PC-9 (cell line): ENCODE results near the gene CRYBB3.

Experiments
- EZH2 ChIP-seq: fragments of 200-600 bp; sonication (generic); IDR thresholded peaks from 2 replicates; pipeline ENCODE4 v1.8.0; 2017; ENCODE audit warnings: antibody characterized with exemption, low read depth
- TF ChIP-seq, protein P1 (sequence below): fragments of 200-600 bp; sonication (generic); conservative IDR thresholded peaks from 2 replicates; pipeline ENCODE4 v1.6.1; 2017; ENCODE audit warnings: mixed run types, antibody characterized with exemption, mild to moderate bottlenecking, moderate library complexity

DNA sequence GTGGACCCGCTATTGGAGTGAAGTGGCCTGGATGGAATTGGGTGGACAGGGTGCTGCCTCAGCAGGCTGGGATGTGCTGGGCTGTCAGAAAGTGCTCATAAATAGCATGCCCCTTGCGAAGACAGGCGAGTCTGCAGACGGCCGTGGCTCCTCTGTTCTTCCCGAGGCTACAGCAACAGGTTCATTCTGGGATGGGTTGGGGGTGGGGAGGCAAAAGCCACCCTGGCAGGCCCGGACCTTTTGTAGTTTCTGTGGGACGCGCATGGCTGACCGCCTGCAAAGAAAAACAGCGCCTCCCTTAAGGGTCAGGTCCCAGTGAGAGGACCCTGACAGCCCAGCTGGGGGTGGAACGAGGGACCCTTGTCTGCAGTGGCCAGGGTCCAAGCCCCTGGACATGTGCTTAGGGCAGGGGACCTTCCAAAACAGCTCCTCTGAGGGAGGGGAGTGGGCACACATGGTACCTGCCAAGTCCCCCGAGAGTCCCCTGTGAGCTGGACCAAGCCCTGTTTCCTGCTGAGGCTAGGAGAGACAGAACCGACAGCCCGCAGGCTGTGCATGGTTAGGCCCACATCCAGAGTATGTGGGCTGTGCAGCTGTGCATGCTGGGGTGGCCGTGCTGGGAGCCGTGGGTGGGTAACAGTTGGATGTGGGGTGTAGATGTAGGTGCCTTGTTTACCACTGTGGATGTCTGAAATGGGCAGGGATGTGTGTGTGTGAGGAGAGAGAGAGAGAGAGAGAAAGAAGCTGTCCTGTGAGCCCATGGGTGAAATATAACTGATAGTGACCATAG, at the start of gene CRYBB3:
- no peak for TF ChIP-seq EZH2
- TF ChIP-seq, protein P1, sequence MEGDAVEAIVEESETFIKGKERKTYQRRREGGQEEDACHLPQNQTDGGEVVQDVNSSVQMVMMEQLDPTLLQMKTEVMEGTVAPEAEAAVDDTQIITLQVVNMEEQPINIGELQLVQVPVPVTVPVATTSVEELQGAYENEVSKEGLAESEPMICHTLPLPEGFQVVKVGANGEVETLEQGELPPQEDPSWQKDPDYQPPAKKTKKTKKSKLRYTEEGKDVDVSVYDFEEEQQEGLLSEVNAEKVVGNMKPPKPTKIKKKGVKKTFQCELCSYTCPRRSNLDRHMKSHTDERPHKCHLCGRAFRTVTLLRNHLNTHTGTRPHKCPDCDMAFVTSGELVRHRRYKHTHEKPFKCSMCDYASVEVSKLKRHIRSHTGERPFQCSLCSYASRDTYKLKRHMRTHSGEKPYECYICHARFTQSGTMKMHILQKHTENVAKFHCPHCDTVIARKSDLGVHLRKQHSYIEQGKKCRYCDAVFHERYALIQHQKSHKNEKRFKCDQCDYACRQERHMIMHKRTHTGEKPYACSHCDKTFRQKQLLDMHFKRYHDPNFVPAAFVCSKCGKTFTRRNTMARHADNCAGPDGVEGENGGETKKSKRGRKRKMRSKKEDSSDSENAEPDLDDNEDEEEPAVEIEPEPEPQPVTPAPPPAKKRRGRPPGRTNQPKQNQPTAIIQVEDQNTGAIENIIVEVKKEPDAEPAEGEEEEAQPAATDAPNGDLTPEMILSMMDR: no peak
